Left lung (tissue), 10 donors: ENCODE measurements around the gene UBE2D2. TPM values are rescaled to one million over a fixed set of nuclear protein-coding genes. Genes with fewer than 3 reads are reported as not detected.
A peak's percentile ranks its signal among the peaks of the same experiment; 100 is the strongest.

Experiments used
- ATAC-seq: fragments of 200-7000 bp; cut with Tn5 transposase; one replicate; pipeline ENCODE4 v1.9.1; 2020; ENCODE audit warnings: moderate library complexity
- DNase-seq, 4 donors: peaks; one replicate each; pipeline ENCODE4 v3.0.0-alpha.2; 2013 to 2020
- H3K27ac ChIP-seq, 2 donors: fragments of 200-600 bp; sonication (generic) in 1 of 2; one replicate each; pipeline versions ENCODE4 v1.5.0 to v1.8.0; 2020 to 2021
- H3K27me3 ChIP-seq, 2 donors: fragments of 200-600 bp; sonication (generic) in 1 of 2; one replicate each; pipeline versions ENCODE4 v1.5.0 to v1.8.0; 2020 to 2021
- H3K36me3 ChIP-seq, 2 donors: fragments of 200-600 bp; sonication (generic) in 1 of 2; one replicate each; pipeline versions ENCODE4 v1.5.0 to v1.8.0; 2020 to 2021
- H3K4me1 ChIP-seq, 2 donors: fragments of 200-600 bp; one replicate each; pipeline ENCODE4 v1.8.0; 2021
- H3K4me3 ChIP-seq, 2 donors: fragments of 200-600 bp; sonication (generic) in 1 of 2; one replicate each; pipeline versions ENCODE4 v1.5.0 to v1.8.0; 2020 to 2021; ENCODE audit warnings: mild to moderate bottlenecking in 1 of 2
- H3K9me3 ChIP-seq, 2 donors: fragments of 200-600 bp; sonication (generic) in 1 of 2; one replicate each; pipeline versions ENCODE4 v1.5.0 to v1.8.0; 2020 to 2021
- intact Hi-C, 2 donors: fragments of 100-400 bp; cut with DNase I; formaldehyde crosslinking; loops; one replicate each; pipeline versions ENCODE4 v1.11.2 to v1.14.2; 2022
- polyA plus RNA-seq, 6 donors: library from polyadenylated mRNA; unstranded; fragments of 120-200 nt; gene quantifications; one replicate each; pipeline ENCODE4 v1.2.1, GENCODE V29; 2013; ENCODE audit not compliant: insufficient read length in 6 of 6
- total RNA-seq, 2 donors: library from RNA; stranded (reverse); fragmentation: NEBNext Ultra II Directional; extraction: Animal tissue kit (Norgen Biotek cat#: 25700); gene quantifications; one replicate each; pipeline ENCODE4 v1.2.1, GENCODE V29; 2021
- TF ChIP-seq, protein P1 (sequence below), 2 donors: fragments of 200-600 bp; sonication (generic) in 1 of 2; IDR thresholded peaks; one replicate each; pipeline versions ENCODE4 v1.5.0 to v1.8.0; 2021; ENCODE audit warnings: antibody characterized with exemption in 2 of 2
- donor health status: DM: no; HTN: yes; CAD: no.
- donor health status: DM: no; HTN: no; CAD: no.

UBE2D2 gene
- total and polyA plus RNA-seq, 8 donors: 122 to 160 (median 145) TPM

GRCh38 chr5:139635606-139636206 lies 74.6 kb downstream of the UBE2D2 start:
- TF ChIP-seq, protein P1, sequence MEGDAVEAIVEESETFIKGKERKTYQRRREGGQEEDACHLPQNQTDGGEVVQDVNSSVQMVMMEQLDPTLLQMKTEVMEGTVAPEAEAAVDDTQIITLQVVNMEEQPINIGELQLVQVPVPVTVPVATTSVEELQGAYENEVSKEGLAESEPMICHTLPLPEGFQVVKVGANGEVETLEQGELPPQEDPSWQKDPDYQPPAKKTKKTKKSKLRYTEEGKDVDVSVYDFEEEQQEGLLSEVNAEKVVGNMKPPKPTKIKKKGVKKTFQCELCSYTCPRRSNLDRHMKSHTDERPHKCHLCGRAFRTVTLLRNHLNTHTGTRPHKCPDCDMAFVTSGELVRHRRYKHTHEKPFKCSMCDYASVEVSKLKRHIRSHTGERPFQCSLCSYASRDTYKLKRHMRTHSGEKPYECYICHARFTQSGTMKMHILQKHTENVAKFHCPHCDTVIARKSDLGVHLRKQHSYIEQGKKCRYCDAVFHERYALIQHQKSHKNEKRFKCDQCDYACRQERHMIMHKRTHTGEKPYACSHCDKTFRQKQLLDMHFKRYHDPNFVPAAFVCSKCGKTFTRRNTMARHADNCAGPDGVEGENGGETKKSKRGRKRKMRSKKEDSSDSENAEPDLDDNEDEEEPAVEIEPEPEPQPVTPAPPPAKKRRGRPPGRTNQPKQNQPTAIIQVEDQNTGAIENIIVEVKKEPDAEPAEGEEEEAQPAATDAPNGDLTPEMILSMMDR (IDR thresholded peaks at IDR 0.05): peak; percentile 58 to 62
- DNase-seq: peak in 3 of 4 donors; percentile 85 to 91 (median 90)
- Histone ChIP-seq H3K9me3 (no peaks in the 10 kb centered on the region), H3K36me3 (peaks cover 0 to 4% of the 10 kb centered on the region in 2 donors), H3K4me3 (no peak overlapping the region), H3K27ac (peak overlapping the region; percentile 67 to 75), H3K27me3 (peaks cover 0 to 22% of the 10 kb centered on the region in 2 donors), H3K4me1 (peaks cover 35 to 54% of the 10 kb centered on the region in 2 donors)
- intact Hi-C loops: loop anchor here (2.0 to 10.0 kb wide), 4 partner anchors 52 to 129 kb away; no protein-coding TSS in a partner anchor
- ATAC-seq: peak; percentile 64

DNA sequence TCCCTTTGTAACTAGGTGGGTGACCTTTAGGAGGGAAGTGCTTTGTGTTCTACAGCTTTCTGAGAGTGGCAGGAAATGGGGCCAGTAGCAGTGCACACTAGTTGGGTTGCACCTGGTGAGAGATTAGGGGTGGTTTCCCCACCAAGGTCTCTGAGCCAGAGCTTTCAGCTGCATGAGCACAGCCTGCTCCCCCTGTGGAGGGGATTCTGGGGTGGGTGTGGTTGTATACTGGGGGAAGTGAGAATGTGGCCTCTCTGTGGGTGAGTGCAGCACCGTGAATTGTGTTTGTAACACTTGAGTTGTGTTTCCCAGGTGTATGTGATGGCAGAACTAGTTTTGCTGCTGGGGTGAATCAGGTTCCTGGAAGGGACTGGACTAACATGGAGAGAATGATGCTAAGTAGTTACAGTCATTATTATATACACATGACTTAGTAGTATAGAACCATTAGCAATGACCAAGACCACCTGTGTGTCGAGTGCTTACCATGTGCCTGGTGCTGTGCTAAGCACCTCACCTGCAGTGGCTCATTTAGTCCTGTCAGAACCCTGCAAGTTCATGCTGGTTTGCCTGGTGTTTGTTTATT lies 75.2 kb downstream of the UBE2D2 start:
- intact Hi-C loops: loop anchor here (5.0 to 10.0 kb wide), 3 partner anchors 51 to 129 kb away; no protein-coding TSS in a partner anchor
- DNase-seq: peak in 1 of 4 donors; percentile 59
- Histone ChIP-seq H3K27ac (peak overlapping the region; percentile 67 to 75), H3K4me1 (peaks cover 35 to 54% of the 10 kb centered on the region in 2 donors), H3K27me3 (peaks cover 0 to 22% of the 10 kb centered on the region in 2 donors), H3K36me3 (peaks cover 0 to 4% of the 10 kb centered on the region in 2 donors), H3K9me3 (no peaks in the 10 kb centered on the region), H3K4me3 (no peak overlapping the region)
- TF ChIP-seq, protein P1 (IDR thresholded peaks at IDR 0.05): no peak
- peak; percentile 0 for ATAC-seq

GRCh38 chr5:139636975-139637408 lies 75.9 kb downstream of the UBE2D2 start:
- intact Hi-C loops: loop anchor here (5.0 to 10.0 kb wide), 3 partner anchors 50 to 128 kb away; no protein-coding TSS in a partner anchor
- Histone ChIP-seq H3K4me3 (peak overlapping the region; percentile 29 to 38), H3K4me1 (peaks cover 35 to 54% of the 10 kb centered on the region in 2 donors), H3K27ac (peak overlapping the region; percentile 75 to 81), H3K27me3 (peaks cover 0 to 22% of the 10 kb centered on the region in 2 donors), H3K9me3 (no peaks in the 10 kb centered on the region), H3K36me3 (peaks cover 0 to 4% of the 10 kb centered on the region in 2 donors)
- TF ChIP-seq, protein P1 (IDR thresholded peaks at IDR 0.05): no peak
- no peak for DNase-seq
- ATAC-seq: no peak

DNA sequence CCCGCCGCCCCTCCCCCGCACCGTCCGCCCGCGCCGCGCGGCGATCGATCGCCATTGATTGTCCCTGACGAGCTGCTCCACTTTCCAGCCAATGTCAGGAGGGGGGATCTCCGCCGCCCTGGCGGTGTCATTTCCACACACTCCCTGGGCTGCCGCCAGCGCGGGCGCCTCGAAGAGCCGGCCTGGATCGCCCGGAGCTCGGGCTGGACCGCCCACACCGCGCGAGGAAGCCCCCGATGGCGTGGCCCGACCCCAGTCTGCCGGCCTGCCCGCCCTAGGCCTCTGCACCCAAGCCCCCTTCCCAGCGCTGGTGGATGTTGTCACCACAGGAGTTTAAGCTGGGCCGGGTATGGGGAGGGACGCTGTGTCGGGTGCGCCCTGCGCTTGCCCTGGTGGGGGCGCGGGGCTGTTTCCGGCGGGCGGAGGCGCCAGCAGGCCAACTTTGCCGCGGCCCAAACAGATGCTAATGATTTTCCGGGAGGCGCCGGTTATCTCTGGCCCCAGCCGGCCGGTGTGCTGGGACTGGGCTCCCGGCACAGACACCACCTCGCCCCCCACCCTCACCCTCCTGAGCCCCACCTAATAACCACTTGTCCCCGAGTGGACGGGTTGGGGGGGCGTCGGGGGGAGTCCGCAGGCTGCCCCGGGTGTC lies 76.4 kb downstream of the UBE2D2 start:
- intact Hi-C loops: loop anchor here (5.0 to 10.0 kb wide), 3 partner anchors 50 to 127 kb away; no protein-coding TSS in a partner anchor
- Histone ChIP-seq H3K27me3 (peaks cover 0 to 22% of the 10 kb centered on the region in 2 donors), H3K27ac (peak overlapping the region; percentile 75 to 81), H3K36me3 (peaks cover 0 to 1% of the 10 kb centered on the region in 2 donors), H3K4me1 (peaks cover 35 to 54% of the 10 kb centered on the region in 2 donors), H3K4me3 (peak overlapping the region; percentile 29 to 38), H3K9me3 (no peaks in the 10 kb centered on the region)
- DNase-seq (peak; percentile 85 to 90 (median 87)), ATAC-seq (peak; percentile 70)
- TF ChIP-seq, protein P1 (IDR thresholded peaks at IDR 0.05): no peak
